Measurements from ENCODE around the gene PDLIM5.
"Not testable (repeated sequence)": the region's sequence is repeated elsewhere in the genome, so short reads cannot be mapped to it uniquely, and the experiment has no call there.

PDLIM5 gene

DNA sequence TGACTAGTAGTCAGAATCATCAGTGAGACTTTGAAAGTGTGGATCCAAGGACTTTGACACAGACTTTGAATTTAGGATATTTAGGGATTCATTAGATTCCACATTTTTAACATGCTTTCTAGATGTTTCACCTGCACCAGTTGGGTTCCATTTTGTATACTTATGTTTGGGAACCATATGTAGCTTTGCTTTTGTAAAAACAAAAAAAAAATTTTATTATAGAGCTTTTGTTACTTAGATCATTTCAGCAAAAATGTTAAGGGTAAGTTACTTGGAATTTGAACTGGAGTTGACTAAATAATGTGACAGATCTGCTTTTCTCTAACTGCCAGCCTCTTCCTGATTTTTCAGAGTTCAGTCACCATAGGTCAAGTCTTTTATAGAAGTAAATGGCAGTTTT lies 14.6 kb downstream of the PDLIM5 start:
- DNase-seq, result no peak

DNA sequence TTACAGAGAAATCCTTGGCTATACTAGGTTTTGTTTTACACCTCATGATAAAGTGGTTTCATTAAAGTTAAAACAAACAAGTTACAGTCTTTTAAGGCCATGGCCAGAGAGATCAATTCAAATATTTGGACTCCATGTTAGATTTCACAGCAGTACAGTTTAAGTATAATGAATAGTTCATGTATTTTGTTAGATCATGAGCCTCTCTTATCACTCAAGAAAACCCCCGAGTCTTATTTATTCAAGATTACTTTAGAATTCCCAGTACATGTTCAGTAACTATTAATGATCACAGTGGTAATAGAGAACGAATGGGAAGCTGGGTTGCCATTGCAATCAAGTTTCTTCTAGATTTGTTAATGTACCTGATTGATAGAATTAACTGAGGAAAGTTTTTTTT lies 15.2 kb downstream of the PDLIM5 start:
- DNase-seq, result no peak

DNA sequence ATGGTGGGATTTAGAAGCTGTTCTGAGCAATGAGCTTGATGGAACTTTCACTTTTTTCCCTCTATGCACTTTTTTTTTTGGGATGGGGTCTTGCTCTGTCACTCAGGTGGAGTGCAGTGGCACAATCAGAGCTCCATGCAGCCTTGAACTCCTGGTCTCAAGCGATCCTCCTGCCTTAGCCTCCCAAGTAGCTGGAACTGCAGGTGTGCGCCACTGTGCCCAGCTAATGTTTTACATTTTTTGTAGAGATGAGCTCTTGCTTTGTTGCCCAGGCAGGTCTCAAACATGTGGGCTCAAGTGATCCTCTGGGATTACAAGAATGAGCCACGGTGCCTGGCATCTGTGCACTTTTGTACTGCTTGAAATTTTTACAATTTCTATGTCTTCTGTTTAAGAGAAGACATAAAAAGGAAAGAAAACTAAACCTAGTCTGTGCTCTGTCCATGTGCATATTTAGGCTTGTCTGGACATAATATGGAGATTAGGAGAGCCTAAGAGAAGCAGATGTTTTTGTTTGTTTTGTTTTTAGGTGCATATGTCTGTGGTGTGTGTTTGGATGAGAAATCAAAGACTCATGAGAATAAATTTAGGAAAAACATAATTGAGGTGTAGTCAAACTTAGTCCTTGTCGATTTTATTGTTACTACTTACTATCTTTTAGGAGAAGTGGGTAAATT lies 16.5 kb downstream of the PDLIM5 start:
- no peak for DNase-seq

DNA sequence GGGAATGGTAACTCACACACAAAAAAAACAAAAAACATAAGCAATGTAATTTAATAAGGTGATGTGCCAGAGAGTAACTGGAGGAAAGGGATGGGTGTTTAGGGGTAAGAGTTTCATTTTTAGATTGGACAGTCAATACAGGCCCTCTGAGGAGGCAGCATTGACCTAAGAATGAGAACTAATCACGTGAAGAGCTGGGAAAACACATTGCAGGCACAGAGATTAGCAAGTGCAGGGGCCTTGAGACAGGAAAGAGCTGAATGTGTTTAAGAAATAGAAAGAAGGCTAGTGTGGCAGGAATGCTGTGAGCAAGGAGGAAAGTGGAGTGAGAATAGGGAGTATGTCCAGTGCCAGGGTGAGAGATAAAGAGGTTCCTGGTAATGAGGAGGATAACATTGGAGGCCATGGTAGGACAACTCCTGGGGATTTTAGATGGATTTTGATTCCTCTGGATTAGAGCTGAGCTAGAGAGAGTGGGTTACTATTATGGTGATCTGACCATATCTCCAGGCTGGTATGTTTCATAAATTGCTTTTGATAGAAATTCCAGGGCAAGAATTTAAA lies 17.6 kb downstream of the PDLIM5 start:
- peak; percentile 52 for DNase-seq

DNA sequence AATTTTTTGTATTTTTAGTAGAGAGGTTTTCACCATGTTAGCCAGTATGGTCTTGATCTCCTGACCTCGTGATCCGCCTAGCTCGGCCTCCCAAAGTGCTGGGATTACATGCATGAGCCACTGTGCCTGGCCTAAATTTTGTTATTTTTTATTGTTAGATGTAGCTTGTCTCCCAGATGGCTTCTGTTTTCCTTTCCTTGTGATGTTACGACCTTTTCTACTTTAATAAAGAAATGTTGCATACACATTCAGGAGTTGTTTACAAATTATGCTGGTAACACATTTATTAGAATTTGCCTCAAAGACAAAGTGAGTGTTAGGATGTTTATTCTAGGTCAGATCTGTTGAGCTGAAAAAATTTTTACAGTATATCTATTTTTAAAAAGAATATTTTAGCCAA lies 18.4 kb downstream of the PDLIM5 start:
- DNase-seq, result no peak

DNA sequence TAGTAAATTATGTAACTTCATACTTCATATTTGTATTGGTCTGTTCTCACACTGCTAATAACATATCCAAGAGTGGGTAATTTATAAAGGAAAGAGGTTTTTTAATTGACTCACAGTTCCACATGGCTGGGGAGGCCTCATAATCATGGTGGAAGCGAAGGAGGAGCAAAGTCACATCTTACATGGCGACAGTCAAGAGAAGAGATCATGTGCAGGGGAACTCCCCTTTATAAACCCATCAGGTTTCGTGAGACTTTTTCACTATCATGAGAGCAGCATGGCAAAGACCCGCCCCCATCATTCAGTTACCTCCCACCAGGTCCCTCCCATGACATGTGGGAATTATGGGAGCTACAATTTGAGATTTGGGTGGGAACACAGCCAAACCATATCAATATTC lies 19.0 kb downstream of the PDLIM5 start:
- not testable (repeated sequence) for DNase-seq

DNA sequence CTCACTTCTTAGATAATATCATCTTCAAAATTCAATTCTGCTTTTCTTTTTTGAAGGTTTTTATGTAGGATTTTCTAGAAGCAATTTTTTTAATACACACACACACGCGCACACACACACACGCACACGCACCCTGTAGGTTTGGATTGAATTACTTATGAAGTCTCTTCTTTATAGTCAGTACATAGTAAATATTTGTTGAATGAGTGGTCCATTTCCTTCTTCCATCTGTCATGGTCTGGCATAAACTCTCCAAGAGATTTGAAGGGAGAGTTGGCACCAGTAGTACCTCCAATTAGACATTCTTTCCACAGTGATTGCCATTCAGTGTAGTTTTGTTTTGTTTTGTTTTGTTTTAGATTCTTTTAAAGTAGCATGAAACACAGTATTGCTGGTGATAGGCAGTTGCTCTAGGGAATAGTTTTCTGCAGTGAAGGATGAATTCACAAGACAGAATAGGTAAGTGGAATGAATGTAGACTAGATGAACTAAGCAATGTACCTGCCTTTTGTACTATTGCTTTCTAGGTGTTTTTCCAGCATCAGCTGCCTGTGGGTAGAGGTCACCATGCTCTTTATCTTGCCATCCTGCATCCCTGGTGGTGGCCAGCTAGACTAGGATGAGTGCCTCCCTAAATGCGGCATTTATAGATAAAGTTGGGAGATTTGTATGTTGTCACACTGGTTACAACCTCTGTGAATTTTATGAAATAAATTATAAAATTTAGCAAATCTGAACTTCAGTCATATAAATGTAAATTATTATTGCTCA lies 20.5 kb downstream of the PDLIM5 start:
- DNase-seq, result peak; percentile 82

DNA sequence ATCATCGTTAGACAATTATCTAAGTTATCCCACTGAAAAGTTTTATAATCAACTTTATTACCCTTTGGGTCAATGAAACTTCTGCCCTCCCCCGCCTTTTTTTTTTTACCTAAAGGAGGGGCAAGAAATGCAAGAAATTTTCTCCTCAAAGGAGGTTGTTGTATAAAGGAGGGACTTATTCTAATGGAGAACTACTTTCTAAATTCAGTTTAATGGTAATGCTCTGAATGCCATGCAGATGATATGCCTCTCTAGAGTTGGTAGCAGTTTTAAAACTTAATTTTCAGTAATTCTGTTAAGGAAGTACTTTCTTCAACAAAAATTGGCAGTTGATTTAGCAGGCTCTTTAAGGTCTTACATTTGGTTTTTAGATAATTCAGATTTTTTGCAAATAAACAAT lies 23.3 kb downstream of the PDLIM5 start:
- DNase-seq, result no peak

DNA sequence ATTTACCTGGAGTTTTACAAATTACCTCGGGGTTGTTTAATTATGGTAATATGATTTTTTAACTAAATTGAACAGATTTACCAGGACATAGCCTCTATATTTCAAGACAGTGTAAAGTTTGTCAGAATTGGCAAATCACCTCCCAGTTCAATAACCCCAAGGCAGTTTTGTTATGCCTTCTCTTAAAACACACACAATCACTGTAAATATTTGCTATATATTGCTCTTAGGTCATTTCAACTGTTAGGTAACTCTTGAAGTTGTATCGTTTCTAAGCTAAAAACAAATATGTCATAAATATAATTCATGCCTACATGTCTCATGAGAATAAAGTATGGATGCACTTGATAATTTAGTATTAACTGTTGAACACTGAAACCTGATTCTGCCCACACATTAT lies 24.1 kb downstream of the PDLIM5 start:
- no peak for DNase-seq

DNA sequence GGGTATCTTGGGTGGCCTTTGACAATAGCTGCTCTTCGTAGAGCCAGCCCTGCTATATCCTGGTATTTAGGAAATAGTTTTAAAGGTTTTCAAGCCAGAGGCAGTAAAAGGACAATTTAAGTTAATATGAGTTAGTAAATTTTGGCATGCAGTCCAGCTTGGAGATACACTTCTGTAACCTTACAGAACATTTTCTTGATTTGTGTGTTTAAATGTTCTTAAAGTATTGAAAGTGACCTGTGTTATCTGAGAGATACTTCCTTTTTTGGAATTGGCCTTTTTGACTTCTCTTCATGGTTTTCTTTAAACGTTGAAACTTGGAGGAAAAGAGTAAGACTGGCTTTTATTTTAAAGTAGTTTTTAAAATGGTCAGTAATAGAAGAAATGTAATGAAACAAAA lies 25.5 kb downstream of the PDLIM5 start:
- DNase-seq, result no peak

DNA sequence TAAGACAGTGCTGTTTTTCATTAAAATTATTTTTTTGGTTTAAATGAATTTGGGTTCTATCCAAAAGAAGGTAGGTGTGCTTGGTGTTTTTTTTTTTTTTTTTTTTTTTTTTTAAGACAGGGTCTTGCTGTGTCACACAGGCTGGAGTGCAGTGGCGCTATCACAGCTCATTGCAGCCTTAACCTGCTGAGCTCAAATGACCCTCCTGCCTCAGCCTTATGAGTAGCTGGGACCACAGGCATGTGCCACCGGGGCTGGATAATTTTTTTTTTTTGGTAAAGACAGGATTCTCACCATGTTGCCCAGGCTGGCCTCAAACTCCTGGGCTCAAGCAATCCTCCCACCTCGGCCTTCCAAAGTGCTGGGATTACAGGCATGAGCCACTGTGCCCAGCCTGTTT lies 27.1 kb downstream of the PDLIM5 start:
- not testable (repeated sequence) for DNase-seq

DNA sequence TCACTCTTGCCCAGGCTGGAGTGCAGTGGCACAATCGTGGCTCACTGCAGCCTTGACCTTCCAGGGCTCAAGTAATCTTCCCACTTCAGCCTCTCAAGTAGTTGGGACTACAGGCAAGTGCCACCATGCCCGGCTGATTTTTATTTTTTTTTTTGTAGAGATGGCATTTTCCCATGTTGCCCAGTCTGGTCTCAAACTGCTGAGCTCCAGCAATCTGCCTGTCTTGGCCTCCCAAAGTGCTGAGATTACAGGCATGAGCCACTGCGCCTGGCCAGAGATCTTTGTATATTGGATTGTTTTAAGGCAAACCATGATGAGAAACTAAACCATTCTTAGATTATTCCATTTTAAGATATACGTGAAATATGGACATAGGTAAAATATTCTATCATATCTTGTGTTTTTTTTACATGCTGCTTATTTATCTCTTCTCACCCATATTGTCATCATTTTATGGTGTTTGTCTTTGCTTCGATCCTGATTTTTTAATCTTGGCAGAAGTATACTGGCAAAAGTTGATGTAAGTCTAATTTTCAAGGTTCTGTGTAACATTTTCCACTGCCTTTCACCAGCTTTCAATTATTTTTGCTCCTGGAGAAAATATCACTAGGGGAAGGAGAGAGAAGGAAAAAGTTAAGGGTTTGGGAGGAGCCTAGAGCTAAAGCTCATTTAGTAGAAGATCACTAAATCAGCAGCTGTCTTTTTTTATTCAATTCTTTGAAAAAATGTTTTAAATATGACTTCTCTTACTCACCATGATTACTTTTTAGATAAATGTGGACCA lies 27.8 kb downstream of the PDLIM5 start:
- no peak for DNase-seq

DNA sequence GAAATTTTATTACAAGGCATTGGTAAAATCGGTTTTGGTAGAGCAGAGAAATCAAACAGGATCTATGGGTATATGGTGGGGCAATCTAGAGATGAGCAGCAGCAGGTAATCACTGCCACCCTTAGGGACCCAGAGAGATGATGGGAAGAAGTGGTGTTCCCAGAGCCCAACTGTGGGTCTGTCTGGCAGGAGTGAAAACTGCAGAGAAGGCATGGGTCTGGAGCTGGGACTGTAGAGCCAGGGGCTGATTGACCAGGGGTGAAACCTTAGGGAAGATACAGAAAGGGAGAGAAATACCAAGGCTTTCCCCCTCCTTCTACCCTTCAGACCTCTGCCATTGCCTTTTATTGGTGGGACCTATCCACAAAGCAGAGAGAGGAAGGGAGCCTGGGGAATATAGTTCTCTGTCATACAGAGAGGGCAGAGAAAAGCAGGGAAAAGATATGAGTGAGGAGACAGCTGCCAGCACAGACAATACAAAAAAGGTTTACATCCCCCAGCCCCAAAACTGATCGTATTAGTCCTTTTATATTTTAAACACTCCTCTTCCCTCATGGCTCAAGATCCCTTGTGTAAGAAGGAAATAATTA lies 28.7 kb downstream of the PDLIM5 start:
- no peak for DNase-seq

DNA sequence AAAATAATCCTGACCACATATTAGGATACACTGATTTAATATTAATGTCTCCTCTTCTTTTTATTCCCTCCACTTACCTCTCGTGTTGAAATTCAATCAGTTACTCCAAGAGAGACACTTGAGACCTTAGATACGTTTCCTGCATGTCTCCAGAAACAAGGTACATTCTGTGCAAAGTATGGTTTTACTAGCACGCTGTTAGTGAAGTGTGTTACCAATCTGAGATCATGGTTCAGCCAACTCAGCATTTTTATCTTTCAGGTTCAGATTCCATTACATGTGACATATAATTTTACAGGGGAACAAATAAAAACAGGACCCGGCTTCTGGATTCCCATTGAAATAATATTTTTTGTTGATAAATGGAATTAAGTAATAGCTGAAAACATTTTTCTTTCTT lies 32.2 kb downstream of the PDLIM5 start:
- DNase-seq, result no peak

DNA sequence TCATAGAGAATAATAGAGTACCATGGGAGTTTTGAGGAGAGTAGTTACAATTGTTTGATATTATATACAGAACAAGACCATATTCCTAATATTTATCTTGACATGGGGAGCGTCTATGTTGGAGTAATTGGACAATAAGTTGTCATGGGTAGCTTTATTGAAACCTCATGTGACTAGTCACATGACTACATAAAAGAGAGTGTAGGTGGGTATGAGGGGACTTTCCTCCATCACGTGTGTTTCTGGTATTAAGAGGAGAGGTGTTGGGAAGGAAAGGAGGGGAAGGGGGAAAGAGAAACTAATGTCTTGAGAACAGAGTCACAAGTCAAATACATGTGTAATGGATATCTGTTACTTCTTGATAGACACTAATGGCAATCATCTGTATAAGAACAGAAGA lies 33.1 kb downstream of the PDLIM5 start:
- DNase-seq, result no peak

DNA sequence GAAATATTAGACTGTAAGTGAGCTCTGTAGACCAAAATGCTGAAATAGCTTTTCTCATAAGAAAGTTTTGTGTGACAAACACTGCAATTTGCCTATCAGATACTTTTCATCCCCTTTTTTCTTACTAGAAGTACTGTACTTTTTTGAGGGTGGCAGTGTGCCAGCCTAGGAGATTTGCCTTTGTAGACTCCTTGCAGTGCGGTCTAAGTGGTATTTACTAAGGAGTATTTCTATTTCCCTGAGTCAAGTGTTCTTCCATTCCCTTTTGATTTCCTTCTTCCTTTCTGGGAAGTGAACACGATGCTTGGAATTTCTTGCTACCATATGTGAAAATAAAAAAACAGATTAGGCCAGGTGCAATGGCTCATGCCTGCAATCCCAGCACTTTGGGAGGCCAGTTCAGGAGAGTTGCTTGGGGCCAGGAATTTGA lies 34.6 kb downstream of the PDLIM5 start:
- DNase-seq, result peak; percentile 88

DNA sequence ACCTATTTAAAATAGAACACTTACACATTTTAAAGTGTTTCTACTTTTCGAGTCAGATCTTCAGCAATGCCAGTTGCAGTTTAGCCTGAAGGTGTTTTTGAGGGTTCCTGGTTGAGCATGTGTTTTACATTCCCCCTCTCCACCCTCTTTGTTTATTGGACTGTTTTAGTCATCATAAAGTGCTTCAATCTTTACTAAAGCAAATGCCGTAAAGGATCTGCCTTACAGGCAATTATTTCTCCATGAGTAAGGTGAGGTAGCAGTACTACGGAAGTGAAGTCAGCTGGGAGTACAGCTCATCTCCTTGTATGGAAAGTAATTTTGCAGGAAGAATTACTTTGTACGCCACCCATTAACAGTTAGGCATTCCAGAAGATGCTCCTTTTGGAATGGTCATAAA lies 36.9 kb downstream of the PDLIM5 start:
- DNase-seq, result peak; percentile 85

DNA sequence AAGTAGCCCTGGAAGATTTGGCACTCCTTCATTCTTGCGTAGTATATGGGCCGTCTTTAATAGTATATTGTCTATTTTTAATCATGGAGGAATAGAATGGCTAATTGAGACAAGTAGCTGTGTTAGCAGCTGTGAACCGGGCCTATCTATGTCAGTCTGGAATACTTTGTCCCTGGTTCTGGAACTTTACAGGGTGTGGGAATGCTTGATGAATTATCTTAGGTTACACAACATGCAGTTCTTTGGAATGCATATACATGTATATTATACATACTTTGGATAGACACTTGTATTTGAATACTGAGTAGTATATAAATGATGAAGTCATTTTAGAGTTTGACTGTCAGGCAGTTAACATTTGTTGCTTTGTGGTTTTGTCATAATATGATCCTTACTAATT lies 37.4 kb downstream of the PDLIM5 start:
- peak; percentile 24 for DNase-seq

DNA sequence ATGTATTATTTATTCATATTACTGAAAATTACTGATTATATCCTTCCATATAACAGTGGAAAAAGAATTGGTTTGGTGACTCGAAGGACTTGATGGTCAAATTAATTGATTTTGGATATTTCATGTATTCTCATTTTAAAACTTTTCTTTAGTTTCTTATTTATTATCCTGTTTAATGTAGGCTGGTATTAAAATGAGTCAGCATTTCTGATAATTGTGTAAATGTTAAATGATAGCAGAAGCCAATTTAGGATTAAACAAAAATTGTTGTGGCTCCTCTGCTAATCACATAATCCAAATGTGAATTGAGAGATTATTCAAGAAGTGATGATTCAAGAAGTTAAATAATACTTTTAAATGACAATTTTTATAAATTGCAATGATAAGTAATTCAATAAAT lies 38.7 kb downstream of the PDLIM5 start:
- DNase-seq, result no peak

DNA sequence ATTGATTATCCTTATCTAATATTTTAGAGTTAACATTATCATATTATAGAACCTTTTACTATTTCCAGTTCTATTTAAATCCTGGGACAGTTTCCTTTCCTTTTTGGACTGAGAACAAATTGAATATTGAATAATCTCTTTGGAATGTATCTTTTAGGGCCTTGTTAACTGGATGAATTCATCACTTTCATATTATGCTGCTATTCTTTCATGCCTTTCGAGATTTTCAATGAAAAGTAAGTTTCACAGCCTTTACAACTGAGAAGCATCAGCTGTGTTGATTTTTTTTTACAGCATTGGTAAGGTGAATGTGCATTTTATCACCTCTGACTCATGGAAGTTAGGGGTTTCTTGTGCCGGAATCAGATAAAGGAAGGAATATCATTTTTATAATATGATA lies 39.6 kb downstream of the PDLIM5 start:
- peak; percentile 62 for DNase-seq

DNA sequence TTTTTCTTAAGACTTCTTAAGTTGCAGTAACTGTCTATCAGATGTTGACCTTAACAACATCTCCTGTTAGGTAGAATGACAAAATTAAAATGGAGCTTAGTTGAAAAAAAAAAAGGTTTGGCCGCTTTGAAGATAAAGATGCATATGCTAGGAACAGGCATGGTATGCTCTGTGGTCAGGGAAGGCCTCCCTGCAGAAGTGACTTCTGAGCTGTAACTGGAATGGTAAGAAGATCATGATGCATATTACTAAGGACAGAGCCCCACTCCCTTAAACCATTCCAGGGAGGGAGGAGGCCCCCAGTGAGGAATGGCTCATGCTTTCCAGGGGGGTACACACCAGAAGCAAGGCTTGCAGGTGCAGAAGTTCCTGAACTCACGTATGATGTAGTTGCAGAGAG lies 43.7 kb downstream of the PDLIM5 start:
- DNase-seq, result no peak

DNA sequence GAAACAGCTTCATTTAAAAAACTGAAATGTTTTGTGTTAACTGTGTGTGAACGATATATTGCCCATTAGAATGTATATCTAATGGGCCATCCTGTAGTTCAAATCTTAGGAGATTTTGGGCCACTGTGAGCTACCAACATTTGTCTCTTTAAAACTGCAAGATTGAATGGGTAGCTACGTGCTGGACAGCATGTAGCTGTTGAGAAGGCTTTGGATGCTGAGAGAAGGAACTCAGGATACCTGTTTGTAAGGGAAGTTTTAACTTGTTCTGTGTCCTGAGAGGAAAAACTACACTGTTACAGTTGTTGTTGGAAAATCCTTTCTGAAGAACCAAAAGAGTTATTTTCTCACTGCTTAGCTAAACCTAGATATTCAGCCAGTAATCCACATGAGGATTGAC lies 45.9 kb downstream of the PDLIM5 start:
- DNase-seq, result no peak

DNA sequence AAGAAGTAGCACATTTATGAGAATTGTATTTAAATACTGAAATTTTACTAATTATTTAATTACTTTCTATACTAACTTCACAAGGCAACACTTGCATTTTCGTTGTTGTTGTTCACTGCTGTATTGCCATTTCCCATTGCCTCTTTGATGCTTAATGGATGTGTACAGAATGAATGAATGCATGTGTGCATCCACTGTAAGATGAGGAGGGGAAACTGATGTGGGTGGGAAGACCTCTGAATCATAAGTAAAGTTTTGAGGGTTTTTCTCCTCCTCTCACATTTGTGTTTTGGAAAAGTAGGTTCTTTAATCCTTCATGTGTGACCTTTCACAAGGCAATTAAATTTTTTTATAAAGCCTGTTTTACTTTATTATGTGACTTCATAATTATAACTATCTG lies 46.8 kb downstream of the PDLIM5 start:
- no peak for DNase-seq
